IPS-15b (cell line): ENCODE results near the gene FIBCD1.

ENCODE experiments used
- H3K27me3 ChIP-seq: one replicate; pipeline ENCODE4 v1.6.1; 2013; ENCODE audit warnings: low read length; ENCODE audit not compliant: control insufficient read depth, insufficient read depth
- H3K36me3 ChIP-seq: one replicate; pipeline ENCODE4 v1.6.1; 2013; ENCODE audit warnings: low read length; ENCODE audit not compliant: control insufficient read depth, insufficient read depth
- H3K4me1 ChIP-seq: one replicate; pipeline ENCODE4 v1.6.1; 2013; ENCODE audit warnings: mild to moderate bottlenecking, low read length; ENCODE audit not compliant: control insufficient read depth, insufficient read depth
- H3K4me3 ChIP-seq: one replicate; pipeline ENCODE4 v1.5.1; 2013; ENCODE audit warnings: low read depth, low read length
- H3K9ac ChIP-seq: one replicate; pipeline ENCODE4 v1.6.1; 2013; ENCODE audit warnings: low read depth, mild to moderate bottlenecking, low read length
- H3K9me3 ChIP-seq: one replicate; pipeline ENCODE4 v1.6.1; 2013; ENCODE audit warnings: mild to moderate bottlenecking, low read length; ENCODE audit not compliant: control insufficient read depth, insufficient read depth

Gene FIBCD1

DNA sequence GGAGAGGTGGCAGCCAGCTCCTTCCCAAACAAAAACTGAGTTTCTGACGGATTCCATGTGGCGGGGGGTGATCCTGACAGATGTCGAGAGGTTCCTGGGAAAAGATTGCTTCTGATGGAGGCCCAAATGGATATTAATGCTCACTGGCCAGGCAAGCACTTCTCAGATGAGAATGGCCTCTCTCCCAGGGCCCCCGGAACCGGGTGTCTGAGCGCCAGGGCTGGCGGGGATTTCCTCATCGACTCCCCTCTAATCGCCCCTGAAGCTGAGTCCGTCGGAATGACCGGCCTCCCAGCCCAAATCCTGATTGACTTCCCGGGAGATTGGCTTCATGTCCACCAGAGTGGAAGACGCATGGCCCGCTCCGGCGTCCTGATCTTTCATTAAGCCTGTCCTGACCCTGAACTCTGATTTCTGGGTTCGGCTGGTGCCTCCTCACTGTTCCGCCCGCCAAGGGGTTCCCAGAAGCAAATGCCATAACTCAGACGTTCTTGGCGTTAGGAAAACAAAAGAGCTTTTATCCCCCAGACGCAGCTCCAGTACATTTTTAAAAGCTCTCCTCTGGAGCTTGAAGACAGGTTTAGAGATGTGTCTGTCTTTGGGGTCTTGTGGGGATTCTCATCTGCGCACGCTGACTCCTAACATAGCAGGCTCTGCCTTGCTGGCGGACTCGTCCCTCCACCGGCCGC lies 17.6 kb downstream of the FIBCD1 start:
- H3K4me3 ChIP-seq, result no peak overlapping the region
- H3K9me3 ChIP-seq, result no peaks in the 10 kb centered on the region
- no peaks in the 10 kb centered on the region for H3K36me3 ChIP-seq
- no peaks in the 10 kb centered on the region for H3K4me1 ChIP-seq
- H3K27me3 ChIP-seq, result no peaks in the 10 kb centered on the region
- H3K9ac ChIP-seq, result no peak overlapping the region

DNA sequence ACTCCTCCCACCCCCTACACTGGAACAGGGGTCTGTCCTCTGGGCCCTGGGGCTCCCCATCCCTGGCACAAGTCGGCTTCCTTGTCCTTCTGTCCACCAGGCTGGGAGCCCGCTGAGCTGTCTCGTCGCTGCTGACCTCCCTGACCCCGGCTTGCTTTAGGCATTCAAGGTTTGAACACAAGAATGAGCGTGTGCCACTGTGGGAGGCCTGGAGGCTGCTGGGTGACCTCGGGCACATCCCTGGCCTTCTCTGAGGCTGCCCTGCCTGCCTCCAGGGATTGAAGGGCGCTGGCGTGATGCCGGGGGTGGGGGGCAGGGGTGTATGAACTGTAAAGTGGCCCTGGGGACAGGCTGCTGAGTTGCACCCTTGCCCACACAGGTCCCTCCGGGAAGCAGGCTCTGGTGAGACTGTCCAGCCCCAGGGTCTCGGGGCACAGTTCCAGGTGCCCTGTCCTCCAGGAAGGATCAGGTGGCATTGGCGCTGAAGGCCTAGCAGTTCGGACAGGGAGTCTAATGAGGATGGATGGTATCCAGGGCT lies 18.2 kb downstream of the FIBCD1 start:
- no peaks in the 10 kb centered on the region for H3K9me3 ChIP-seq
- H3K27me3 ChIP-seq, result no peaks in the 10 kb centered on the region
- no peak overlapping the region for H3K9ac ChIP-seq
- H3K4me1 ChIP-seq, result no peaks in the 10 kb centered on the region
- H3K4me3 ChIP-seq, result no peak overlapping the region
- no peaks in the 10 kb centered on the region for H3K36me3 ChIP-seq

DNA sequence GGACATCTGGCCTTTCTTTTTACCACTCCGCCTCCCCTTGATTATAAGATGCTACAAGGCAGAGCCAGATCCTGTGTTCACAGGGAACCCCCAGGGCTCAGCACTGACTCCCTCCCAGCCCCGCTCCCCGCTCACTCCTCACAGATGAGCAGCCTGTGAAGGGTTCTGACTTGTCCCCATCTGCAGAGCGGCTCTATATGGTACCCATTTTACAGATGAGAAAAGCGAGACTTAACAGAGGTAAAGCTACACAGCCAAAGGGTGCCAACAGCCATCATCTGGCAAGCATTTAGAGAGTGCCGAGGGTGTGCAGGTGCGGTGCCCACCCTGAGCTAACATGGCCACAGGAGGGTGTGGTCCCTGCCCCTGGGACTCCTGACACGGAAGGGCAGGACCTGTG lies 18.8 kb downstream of the FIBCD1 start:
- no peak overlapping the region for H3K9ac ChIP-seq
- H3K36me3 ChIP-seq, result no peaks in the 10 kb centered on the region
- no peak overlapping the region for H3K4me3 ChIP-seq
- H3K9me3 ChIP-seq, result no peaks in the 10 kb centered on the region
- no peaks in the 10 kb centered on the region for H3K4me1 ChIP-seq
- no peaks in the 10 kb centered on the region for H3K27me3 ChIP-seq

DNA sequence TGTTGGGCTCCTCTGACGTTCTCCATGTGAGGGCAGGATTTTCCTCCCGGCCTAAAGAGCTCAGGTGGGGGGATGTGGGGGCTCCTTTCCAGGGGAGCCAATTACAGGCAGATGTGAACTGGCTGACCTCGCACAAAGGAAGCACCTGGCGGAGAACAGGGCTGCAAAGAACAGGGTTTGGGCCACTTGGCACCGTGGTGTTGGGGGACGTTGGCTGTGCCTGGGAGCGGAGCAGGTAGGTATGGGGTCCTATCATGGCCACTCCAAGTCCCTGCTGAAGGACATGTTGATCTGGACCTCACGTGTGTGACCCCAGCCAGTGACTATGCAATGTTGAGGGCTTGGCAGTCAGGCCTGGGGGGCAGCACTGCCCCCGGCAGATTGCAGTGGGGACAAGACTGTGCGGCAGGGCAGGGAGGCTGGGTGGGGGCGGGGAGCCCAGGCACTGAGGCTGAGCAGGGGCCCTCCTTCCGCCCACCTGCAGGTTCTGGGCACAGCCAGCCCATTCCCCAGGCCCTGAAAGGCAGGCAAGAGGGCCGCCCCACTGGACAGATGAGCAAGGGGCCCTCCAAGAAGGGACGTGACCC lies 19.4 kb downstream of the FIBCD1 start:
- no peaks in the 10 kb centered on the region for H3K9me3 ChIP-seq
- no peak overlapping the region for H3K4me3 ChIP-seq
- H3K36me3 ChIP-seq, result no peaks in the 10 kb centered on the region
- no peak overlapping the region for H3K9ac ChIP-seq
- H3K4me1 ChIP-seq, result no peaks in the 10 kb centered on the region
- H3K27me3 ChIP-seq, result no peaks in the 10 kb centered on the region

DNA sequence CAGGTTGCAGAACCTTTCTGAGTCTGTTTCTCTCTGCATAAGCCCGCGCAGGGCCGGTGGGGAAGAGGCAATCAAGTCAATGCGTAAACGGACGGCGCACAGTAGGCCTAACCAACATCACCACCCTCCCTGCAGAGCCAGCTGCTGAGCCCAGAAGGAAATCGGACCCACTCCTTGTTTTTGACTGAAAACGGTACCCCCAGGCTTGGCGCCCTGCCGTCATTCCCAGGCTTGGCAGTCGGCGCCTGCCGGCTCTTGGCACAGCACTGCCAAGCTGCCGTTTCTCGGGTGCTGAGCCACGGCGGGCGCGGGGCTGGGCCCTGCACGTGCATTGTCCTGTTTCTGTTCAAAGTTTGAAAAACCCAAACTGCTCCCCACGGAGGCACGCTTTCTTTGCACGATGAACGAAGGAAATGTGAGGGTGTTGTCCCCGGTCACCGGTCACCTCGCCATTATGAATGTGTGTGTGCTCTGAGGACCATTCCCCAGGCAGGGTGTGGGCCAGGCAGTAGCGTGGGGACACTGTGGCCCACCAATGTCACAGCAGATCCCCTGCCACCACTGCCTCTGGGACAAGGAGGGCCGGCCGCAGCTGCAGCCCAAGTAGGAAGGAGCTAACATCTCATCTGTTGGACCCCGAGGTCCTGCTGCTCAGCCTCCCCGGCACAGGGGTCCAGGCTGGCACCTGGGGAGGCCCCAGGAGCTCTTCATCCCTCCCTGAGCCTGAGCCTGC lies 20.1 kb downstream of the FIBCD1 start:
- Histone ChIP-seq H3K36me3 (no peaks in the 10 kb centered on the region), H3K9ac (no peak overlapping the region), H3K9me3 (no peaks in the 10 kb centered on the region), H3K27me3 (no peaks in the 10 kb centered on the region), H3K4me3 (no peak overlapping the region), H3K4me1 (no peaks in the 10 kb centered on the region)

DNA sequence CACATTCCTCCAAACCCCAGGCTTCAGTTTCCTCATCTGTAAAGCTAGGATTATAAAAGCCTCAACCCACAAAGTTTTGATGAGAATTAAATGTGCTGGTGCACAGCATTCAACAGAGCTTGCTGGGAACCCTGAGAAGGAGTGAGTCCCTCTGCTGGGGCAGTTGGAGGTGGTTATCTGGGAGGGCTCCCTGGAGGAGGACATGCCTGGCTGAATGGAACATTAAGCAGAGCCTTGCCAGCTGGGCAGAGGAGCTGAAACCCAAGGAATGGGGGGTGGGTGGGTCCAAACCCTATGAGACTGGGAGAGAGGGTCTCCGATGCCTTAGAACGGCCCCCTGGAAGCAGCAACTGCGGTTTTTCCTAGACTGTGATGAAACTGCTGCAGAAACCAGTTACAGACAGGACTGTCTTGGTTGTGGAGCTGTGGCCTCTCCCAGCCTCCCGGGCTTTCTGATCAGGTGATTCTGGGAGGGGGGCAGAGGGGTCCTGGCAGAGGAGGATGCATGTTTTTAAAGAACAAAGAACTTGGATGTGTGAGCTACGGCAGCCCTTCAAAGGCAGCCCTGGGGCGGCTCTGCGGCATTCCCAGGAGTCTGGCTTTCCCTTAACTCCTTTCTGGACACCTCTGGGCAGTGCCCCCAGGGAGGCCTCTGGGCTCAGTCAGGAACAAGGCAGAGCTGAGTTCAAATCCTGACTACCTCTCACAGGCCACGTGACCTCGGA lies 20.8 kb downstream of the FIBCD1 start:
- no peaks in the 10 kb centered on the region for H3K27me3 ChIP-seq
- no peak overlapping the region for H3K9ac ChIP-seq
- no peaks in the 10 kb centered on the region for H3K36me3 ChIP-seq

DNA sequence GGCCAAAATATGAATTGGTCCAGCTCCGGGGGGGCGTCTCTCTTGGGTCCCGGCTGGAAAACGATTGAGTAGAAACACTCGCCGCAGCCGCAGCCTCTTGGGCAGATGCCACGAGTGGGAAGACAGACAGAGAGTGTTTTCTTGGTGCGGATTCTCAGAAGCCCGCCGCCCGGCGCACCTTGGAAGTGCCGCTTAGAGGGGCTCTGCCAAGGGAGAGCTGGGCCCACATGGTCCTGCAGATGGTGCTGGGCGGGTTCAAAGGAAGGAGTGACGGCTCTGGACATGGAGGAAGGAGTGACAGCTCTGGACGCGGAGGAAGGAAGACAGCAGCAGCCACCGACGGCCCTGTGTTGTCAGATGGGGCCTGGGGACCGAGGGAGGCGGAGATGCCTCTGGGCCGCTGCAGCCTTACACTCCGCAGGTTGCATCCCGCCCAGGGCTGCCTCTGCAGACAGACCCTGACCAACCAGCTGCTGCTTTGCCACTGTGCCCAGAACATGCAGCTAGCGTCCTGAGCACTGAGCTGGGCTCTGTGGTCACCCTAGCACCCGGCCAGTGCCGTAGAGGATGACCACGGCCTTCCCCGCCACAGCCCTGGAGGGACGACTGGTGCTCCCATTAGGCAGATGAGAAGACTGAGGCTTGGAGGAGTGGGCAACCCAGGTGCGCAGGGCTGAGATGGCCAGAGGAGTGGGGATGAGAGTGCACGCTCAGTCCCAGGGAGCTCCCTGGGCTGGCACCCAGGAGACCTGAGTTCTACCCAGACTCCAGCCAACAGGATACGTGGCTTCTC lies 21.7 kb downstream of the FIBCD1 start:
- H3K27me3 ChIP-seq, result no peaks in the 10 kb centered on the region
- peaks cover 2% of the 10 kb centered on the region for H3K4me1 ChIP-seq
- no peak overlapping the region for H3K9ac ChIP-seq
- no peaks in the 10 kb centered on the region for H3K9me3 ChIP-seq
- no peaks in the 10 kb centered on the region for H3K36me3 ChIP-seq
- no peak overlapping the region for H3K4me3 ChIP-seq

More for the DNA sequence above, 20.8 kb downstream of the FIBCD1 start:
- no peaks in the 10 kb centered on the region for H3K9me3 ChIP-seq
- peaks cover 2% of the 10 kb centered on the region for H3K4me1 ChIP-seq
- H3K4me3 ChIP-seq, result no peak overlapping the region

DNA sequence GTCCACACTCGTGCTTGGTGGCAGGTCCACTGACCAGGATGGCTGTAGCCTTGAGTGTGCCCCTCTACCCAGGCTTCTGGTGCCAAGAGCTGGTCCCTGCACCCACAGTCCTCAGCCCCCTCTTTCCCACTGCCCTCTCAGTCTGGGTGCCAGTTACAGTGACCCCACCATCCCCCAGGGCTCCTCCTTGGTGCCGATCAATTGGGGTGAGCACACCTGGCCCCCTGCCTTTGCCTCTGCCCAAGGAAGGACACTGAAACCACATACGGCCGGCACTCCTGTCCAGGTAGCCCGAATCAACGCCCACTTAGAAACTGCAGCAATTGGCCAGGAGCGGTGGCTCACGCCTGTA lies 24.0 kb downstream of the FIBCD1 start:
- Histone ChIP-seq H3K4me3 (no peak overlapping the region), H3K9me3 (no peaks in the 10 kb centered on the region), H3K4me1 (peaks cover 2% of the 10 kb centered on the region), H3K36me3 (no peaks in the 10 kb centered on the region), H3K9ac (no peak overlapping the region), H3K27me3 (no peaks in the 10 kb centered on the region)

DNA sequence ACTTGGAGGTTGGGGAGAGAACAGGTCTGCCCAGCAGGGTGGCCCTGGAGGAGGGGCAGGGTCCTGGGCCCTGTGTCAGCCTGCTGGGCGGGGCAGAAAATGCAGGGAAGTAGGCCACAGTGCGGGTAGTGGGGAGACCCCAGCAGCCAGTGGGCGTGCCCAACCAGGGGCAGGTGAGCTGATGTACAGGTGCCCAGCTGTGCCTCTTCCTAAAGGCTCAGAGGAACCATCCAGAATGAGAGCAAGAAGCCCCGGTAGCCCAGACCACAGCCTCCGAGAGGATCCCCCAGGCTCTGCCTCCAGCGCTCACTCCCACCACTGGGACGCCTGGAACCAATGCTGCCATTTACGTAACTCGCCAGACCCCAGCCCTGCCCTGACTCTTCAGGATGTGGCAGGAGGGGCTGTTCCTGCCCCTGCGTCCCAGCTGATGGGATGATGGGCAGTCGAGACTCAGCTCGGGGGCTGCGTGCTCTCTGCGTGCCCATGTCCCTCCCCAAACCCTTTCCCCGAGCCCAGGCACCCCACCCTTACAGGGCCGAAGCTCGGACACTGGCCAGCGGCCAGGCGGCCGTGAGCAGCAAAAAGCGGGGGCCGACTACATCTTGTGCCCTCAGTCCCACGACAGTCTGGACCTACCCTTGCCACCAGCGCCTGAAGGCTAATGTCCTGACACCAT lies 24.5 kb downstream of the FIBCD1 start:
- peaks cover 2% of the 10 kb centered on the region for H3K4me1 ChIP-seq
- no peaks in the 10 kb centered on the region for H3K27me3 ChIP-seq
- H3K36me3 ChIP-seq, result no peaks in the 10 kb centered on the region
- no peak overlapping the region for H3K4me3 ChIP-seq
- no peaks in the 10 kb centered on the region for H3K9me3 ChIP-seq
- H3K9ac ChIP-seq, result no peak overlapping the region

DNA sequence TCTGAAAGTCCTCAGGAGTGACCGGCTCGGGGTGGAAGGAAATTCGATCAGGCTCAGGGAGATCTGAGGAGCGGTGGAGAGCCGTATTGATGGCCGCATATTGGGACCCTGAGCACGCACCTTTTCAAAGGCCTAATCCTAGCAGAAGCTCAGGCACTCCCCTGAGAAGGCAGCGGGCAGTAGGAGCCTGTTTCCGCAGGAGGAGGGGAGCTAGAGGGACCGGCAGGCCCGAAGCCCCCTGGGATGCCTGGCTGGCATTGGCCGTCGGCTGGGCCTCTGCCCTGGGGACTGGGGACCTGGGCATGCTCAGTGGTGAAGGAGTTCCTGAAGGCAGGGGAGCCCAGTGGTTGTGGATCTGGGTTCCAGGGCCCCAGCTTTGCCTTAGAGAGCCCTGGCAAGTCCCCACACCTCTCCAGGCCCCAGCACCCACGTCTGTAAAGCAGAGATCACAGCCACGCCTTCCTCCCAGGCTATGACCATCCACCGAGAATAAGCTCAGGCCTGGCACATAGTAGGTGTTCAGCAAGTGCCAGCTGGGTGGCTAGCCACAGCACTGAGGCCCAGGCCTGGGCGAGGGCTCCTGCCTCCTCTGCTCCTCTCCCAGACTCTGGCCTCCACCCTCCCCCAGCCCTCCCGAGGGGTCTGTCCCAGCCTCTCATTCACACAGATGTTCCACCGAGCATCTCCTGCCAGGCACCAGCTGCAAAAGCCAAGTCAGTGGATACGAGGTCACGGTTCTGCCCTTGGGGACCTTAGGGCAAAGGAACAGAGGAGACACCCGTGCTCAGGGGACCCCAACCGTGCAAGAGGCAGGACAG lies 25.2 kb downstream of the FIBCD1 start:
- no peak overlapping the region for H3K9ac ChIP-seq
- peaks cover 2% of the 10 kb centered on the region for H3K4me1 ChIP-seq
- no peaks in the 10 kb centered on the region for H3K9me3 ChIP-seq
- H3K27me3 ChIP-seq, result no peaks in the 10 kb centered on the region
- no peaks in the 10 kb centered on the region for H3K36me3 ChIP-seq
- H3K4me3 ChIP-seq, result no peak overlapping the region
